Activated T-helper 17 cell treated with anti-CD3 and anti-CD28 coated beads, Interleukin-2, amount 50 U/mL, for 72 hours (primary cell): ENCODE results near the gene DERL3. TPM values are rescaled to one million over a fixed set of nuclear protein-coding genes. Genes with fewer than 3 reads are reported as not detected.

Source experiments
- ATAC-seq: fragments of 150-1000 bp; cut with Tn5 transposase; replicated peaks from 2 replicates; pipeline ENCODE4 v1.10.0; 2021; ENCODE audit warnings: mild to moderate bottlenecking, moderate library complexity
- H3K27ac Mint-ChIP-seq: one replicate; pipeline ENCODE4 v1.8.0; 2022; ENCODE audit warnings: mixed read lengths
- H3K27me3 Mint-ChIP-seq: one replicate; pipeline ENCODE4 v1.8.0; 2022; ENCODE audit warnings: mixed read lengths
- H3K36me3 Mint-ChIP-seq: one replicate; pipeline ENCODE4 v1.8.0; 2022; ENCODE audit warnings: low read depth, mild to moderate bottlenecking, mixed read lengths
- H3K4me1 Mint-ChIP-seq: one replicate; pipeline ENCODE4 v1.8.0; 2022; ENCODE audit warnings: mixed read lengths
- H3K4me3 Mint-ChIP-seq: one replicate; pipeline ENCODE4 v1.8.0; 2022; ENCODE audit warnings: mild to moderate bottlenecking, mixed read lengths
- H3K9me3 Mint-ChIP-seq: one replicate; pipeline ENCODE4 v1.8.0; 2022; ENCODE audit warnings: mixed read lengths
- total RNA-seq, 2 donors: library from RNA; stranded (reverse); gene quantifications; one replicate each; pipeline ENCODE4 v1.2.3, GENCODE V29; 2022

DERL3 gene
- total RNA-seq, 2 donors from 2014 or later = 5.0 to 9.3 TPM

DNA sequence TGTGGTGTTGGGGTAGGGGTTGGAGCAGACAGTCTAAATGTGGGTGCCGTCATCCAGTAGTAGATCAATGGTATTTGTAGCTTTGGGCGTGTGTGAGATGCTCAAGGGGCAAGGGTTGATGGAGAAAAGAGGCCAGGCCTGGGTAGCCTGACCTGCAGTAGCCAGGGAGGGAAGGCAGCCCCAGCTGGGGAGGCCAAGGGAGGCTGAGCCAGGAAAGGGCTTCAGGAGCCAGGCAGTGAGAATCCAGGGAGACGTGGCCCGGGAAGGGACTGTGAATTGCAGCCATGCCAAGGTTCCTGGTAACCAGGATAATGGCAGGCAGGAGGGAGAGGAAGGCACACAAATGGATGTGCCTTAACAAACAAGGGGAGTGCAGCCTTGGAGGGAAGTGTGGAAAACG is 2.5 kb upstream of the DERL3 start:
- H3K4me1 Mint-ChIP-seq = peaks cover 8% of the 10 kb centered on the region
- peaks cover 7% of the 10 kb centered on the region for H3K36me3 Mint-ChIP-seq
- ATAC-seq = no peak
- peak overlapping the region; percentile 39 for H3K27ac Mint-ChIP-seq
- H3K27me3 Mint-ChIP-seq = peaks cover 4% of the 10 kb centered on the region
- no peak overlapping the region for H3K4me3 Mint-ChIP-seq
- H3K9me3 Mint-ChIP-seq = no peaks in the 10 kb centered on the region

DNA sequence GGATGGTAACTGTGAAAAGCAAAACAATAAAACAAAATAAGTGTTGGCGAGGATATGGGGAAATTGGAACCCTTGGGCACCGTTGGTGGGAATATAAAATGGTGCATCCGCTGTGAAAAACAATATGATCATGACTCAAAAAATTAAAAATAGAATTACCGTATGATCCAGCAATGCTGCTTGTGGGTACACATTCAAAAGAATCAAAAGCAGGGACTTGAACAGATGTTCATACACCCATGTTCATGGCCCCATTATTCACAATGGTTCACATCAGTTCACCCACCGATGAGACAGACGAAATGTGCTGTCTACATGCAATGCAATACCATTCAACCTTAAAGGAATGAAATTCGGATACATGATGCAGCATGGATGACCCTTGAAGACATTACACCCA is 1.2 kb upstream of the DERL3 start:
- peaks cover 4% of the 10 kb centered on the region for H3K27me3 Mint-ChIP-seq

DNA sequence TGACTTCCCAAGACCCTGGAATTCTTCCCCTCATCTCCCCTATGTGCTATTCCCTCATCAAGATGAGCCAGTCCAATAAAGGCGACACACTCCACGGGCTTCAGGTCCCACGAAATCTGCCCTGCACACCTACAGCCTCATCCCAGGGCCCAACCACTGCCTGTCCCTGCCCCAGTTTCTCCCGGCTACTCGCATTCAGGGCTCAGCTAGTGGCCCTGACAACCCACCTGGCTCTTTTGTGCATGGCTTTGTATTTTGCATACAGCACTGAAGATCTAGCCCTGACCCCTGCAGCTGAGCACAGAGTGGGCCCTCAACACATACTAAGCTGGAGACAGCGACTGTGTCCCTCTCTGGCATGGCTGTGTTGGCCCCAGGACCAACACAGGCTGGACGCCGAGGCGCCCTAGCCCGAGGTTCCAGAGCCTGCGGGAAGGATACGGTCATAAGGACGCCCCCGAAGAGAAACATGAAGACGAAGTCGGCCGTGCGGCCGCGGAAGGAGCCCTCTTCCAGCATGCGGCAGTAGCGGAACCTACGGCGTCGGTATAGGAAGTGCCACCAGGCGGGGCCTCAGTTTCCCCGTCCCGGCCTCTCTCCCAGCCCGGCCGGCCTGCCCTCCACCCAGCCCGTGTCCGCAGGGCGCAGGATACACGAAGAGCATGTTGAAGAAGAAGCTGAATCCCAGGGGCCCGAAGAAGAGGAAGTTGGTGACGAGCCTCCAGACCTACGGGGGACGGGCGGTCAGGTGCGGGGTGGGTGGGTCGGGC is 710 bp downstream of the DERL3 start:
- no peaks in the 10 kb centered on the region for H3K9me3 Mint-ChIP-seq
- peaks cover 4% of the 10 kb centered on the region for H3K27me3 Mint-ChIP-seq
- H3K27ac Mint-ChIP-seq = peak overlapping the region; percentile 53
- no peak for ATAC-seq
- H3K4me3 Mint-ChIP-seq = peak overlapping the region; percentile 96
- peaks cover 7% of the 10 kb centered on the region for H3K36me3 Mint-ChIP-seq
- H3K4me1 Mint-ChIP-seq = peaks cover 8% of the 10 kb centered on the region

More for the DNA sequence above, 1.2 kb upstream of the DERL3 start:
- Mint-ChIP-seq H3K4me1 (peaks cover 8% of the 10 kb centered on the region), H3K9me3 (no peaks in the 10 kb centered on the region), H3K4me3 (peak overlapping the region; percentile 96), H3K27ac (no peak overlapping the region), H3K36me3 (peaks cover 7% of the 10 kb centered on the region)
- no peak for ATAC-seq

DNA sequence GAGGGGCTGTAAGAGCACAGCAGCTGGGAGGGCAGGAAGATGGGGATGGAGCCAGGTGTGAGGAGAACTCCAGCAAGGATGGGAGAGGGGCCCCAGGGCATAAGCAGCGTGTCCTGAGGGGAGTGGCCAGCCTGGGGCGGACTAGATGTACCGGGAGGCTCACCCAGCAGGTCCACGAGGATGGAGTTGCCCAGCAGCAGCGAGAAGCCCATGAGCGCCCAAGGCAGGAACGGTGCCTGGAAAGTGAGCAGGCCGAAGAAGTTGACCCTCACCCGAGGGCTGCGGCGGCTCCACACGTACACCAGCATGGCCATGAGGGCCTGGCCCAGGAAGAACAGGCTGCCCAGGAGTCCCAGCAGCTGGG is 1.3 kb downstream of the DERL3 start:
- Mint-ChIP-seq H3K27me3 (peaks cover 4% of the 10 kb centered on the region), H3K4me3 (peak overlapping the region; percentile 96), H3K4me1 (peaks cover 8% of the 10 kb centered on the region), H3K27ac (peak overlapping the region; percentile 52), H3K36me3 (peaks cover 7% of the 10 kb centered on the region), H3K9me3 (no peaks in the 10 kb centered on the region)
- ATAC-seq = no peak

DNA sequence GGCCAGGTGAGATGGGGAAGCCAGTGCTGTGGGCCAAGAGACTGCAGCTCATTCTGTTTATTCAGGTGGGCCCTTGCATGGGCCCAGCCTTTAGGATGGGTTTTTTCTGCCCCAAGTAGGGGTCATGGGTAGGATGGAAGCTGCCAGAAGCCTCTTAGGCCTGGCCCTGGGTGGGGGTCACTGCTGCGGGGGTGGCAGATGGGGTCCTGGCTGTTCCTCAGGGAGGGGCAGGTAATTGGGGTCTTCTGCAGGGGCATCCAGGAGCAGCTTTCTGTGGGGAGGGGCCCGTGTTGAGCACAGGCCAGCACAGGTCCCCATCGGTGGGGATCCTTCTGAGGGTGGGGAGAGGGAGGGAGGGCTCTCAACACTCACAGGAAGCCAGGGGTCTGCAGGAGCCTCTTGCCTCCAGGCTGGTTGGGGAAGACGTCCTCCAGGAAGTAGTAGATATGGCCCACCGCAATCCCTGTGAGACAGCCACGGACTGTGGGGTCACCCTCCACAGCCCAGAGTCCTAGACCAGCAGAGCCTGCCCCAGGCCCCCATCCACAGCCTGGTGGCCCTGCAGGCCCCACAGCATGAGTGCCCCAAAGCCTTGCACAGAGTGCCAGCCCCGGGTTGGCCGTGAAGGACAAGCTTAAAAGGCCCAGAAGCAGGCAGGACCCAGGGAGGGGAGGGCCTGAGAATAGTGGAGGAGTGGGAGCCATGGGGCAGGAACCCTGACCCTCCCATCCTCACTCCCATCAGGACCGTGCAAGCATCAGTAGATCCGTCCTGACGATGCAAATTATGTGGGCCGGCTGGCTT is 1.9 kb downstream of the DERL3 start:
- Mint-ChIP-seq H3K4me3 (peak overlapping the region; percentile 96), H3K36me3 (peaks cover 7% of the 10 kb centered on the region), H3K9me3 (no peaks in the 10 kb centered on the region), H3K4me1 (peaks cover 8% of the 10 kb centered on the region), H3K27me3 (peaks cover 4% of the 10 kb centered on the region), H3K27ac (peak overlapping the region; percentile 56)
- ATAC-seq = no peak

DNA sequence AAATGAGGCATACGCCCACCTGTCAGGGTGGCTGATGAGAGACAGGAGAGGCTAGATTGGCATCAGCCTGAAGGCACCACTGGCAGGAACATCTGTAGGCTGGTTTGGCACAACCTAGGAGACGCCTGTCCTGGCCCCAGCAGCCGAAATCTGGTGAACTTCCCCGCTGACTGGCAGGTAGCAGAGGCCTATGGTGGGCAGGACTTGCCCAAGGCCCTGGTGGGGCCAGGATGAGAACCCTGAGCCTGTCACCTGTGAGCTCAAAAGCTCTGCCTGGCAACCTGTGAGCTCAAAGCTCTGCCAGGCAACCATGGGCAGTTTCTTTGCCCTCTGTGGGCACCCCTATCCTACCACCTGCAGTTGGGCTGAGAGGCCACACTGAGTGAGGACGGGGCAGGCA is 2.5 kb downstream of the DERL3 start:
- Mint-ChIP-seq H3K27me3 (peaks cover 3% of the 10 kb centered on the region), H3K36me3 (peaks cover 9% of the 10 kb centered on the region), H3K4me3 (peak overlapping the region; percentile 29), H3K27ac (peak overlapping the region; percentile 56), H3K9me3 (no peaks in the 10 kb centered on the region), H3K4me1 (peaks cover 8% of the 10 kb centered on the region)
- ATAC-seq = no peak

DNA sequence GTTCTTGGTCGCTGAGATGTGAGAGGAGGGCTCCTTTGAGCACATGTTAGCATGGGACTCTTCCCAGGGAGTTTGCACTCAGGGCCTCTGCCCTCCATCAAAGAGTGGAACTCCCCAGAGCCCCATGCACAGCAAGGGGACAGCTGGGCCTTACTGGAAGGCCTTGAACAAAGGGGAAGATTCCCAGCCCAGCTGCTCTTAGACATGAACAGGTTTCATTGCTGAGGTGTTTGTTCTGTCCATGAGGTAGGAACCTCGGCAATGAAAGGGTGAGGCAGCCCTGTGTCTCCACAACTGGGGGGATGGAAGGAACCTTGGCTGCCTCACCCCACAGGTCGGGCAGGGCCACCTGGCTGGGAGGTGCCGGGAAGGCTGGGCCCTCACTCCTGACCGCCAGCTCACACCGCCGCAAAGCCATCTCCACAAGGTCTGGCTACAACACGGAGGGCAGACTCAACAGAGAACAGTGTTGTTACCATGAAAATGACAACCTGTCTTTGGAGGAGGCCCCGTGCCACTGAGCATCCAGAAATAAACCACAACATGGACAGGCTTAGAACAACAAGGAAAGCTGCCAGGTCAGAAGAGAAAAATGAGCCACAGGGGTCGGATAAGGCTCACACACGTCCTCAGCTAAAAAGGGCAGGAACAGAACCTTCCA is 3.2 kb downstream of the DERL3 start:
- Mint-ChIP-seq H3K9me3 (no peaks in the 10 kb centered on the region), H3K4me3 (no peak overlapping the region), H3K27me3 (no peaks in the 10 kb centered on the region), H3K4me1 (peaks cover 8% of the 10 kb centered on the region), H3K36me3 (peaks cover 15% of the 10 kb centered on the region), H3K27ac (peak overlapping the region; percentile 56)
- ATAC-seq = no peak

DNA sequence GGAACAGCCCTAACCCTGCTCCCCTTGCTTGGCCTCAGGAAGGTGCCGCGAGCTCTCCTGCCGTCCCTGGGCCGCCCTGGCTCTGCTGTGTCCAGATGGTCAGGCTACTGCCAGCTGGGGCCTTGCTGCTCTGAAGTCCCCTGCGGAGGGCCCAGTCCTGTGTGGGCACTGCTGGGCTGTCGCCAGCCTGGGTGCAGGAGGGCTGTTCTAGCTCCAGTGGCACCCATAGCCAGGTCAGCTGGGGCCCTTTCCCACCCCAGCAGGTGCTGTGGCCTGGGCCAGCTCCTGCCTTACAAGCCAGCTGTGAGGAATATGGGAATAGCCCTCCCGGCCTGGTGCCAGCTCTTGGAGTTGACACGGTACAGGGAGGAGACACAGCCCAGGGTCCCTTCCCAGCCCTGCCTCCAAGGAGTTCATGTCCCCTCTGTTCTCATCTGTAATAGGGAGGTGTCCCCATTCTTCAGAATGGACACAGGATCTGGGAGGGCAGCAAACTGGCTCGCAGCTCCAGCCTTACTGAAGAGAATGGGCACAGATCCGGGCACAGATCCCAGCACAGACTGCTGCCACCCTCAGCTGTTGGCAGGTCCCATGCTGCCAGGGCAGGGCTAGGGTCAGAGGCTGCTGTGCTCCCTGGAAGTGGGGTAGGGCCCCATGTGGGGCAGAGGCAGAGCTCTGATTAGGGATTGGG is 3.9 kb downstream of the DERL3 start:
- Mint-ChIP-seq H3K27me3 (no peaks in the 10 kb centered on the region), H3K36me3 (peaks cover 21% of the 10 kb centered on the region), H3K4me3 (no peak overlapping the region), H3K4me1 (peaks cover 8% of the 10 kb centered on the region), H3K27ac (no peak overlapping the region), H3K9me3 (no peaks in the 10 kb centered on the region)
- no peak for ATAC-seq

DNA sequence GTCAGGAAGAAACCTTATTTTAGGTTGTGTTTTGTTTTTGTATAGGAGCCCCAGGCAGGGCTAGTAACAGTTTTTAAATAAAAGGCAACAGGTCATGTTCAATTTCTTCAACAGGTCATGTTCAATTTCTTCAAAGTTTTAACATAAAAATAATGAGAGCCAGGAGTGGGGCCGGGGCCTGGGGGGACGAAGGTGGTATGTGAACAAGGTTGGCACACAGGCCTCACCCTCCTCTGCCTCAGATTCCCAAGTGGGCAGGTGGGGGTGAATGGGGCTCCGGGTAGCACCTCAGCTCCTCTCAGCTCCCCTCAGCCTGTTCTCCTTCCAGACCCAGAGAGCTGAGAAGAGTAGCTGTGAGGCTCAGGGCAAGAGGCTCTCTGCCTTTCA is 4.4 kb downstream of the DERL3 start:
- Mint-ChIP-seq H3K27me3 (no peaks in the 10 kb centered on the region), H3K9me3 (no peaks in the 10 kb centered on the region), H3K27ac (no peak overlapping the region), H3K4me1 (peaks cover 8% of the 10 kb centered on the region), H3K4me3 (no peak overlapping the region), H3K36me3 (peaks cover 26% of the 10 kb centered on the region)
- ATAC-seq = no peak

DNA sequence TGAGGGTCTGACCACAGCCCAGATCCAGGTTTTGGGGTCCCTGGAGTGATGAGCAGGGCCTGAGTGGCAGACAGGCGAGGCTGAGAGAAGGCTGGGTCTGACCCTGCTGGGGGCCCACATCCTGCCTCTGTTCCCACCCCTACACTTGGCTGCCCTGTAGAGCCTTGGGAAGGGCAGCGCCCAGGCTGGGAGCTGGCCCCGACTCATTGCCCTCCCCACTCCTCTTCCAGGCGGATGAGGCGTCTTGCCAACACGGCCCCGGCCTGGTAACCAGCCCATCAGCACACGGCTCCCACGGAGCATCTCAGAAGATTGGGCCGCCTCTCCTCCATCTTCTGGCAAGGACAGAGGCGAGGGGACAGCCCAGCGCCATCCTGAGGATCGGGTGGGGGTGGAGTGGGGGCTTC is 4.9 kb downstream of the DERL3 start:
- Mint-ChIP-seq H3K36me3 (peaks cover 29% of the 10 kb centered on the region), H3K4me3 (no peak overlapping the region), H3K4me1 (peaks cover 8% of the 10 kb centered on the region), H3K9me3 (no peaks in the 10 kb centered on the region), H3K27me3 (no peaks in the 10 kb centered on the region), H3K27ac (no peak overlapping the region)
- no peak for ATAC-seq

DNA sequence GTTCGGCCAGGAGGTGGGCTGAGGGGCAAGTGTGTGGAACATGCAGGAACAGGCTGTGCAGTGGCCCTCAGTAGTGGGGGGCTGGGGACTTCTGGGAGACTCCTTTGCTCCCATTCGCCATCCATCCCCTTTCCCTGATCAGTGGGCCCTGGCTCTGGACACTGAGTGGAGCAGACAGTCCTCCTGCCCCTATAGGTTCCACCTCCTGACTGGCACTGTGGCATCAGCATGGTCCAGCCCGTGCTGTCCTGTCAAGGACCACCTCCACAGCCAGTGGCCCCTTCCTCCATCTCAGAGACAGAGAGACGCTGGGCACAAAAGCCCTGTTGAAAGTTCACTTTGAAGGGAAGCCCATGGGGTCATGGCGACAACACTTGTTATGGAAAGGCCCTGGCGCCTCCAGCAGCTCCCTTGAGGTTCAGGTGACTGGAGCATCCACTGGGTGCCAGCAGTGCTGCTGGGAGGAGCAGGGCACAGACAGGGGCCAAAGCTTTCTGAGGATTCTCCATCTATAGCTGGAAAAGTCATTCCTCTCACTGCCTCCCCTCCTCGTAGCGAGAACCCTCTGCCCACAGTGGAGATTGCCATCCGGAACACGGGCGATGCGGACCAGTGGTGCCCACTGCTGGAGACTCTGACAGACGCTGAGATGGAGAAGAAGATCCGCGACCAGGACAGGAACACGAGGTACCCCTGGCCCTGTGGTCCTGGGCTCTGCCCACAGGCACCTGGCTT is 5.6 kb downstream of the DERL3 start:
- H3K27me3 Mint-ChIP-seq = no peaks in the 10 kb centered on the region
- H3K4me1 Mint-ChIP-seq = peaks cover 5% of the 10 kb centered on the region
- H3K9me3 Mint-ChIP-seq = no peaks in the 10 kb centered on the region
- ATAC-seq = no peak
- peaks cover 31% of the 10 kb centered on the region for H3K36me3 Mint-ChIP-seq
- H3K4me3 Mint-ChIP-seq = no peak overlapping the region
- H3K27ac Mint-ChIP-seq = no peak overlapping the region

DNA sequence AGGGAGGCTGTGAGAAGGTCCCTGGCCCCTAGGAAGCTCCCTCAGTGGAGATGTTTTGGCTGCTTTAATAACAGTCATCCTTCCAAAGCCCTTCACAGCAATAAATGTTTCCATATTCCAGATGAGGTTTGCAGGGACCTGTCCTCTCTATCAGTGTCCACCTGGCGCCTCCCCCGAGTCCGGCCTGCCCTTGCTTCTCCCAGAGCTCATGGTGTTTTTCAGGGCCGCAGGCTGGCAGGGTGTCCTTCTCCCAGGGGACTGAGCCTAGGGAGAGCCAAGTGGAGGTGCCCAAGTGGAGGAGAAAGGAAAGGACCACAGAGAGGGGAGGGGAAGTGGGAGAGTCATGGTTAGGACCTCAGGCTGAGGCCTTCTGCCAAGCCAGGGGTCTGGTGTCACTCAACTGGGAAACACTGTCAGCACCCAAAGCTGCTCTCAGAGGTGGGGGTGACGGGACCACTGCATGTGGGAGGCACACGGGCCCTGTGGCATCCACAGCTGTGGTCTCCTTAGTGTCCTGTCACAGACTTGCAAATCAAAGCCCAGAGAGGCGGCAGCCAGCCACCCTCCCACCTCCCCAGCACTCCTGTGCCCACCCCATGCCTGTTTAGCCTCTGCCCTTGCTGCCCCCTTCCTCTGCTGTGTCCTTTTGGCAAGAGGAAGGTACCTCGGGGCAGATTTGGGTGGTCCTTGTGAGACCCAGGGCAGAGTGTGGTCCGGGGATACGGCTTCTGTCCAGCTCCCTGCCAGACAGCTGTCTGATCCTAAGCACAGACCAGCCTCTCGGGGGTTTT is 6.4 kb downstream of the DERL3 start:
- no peaks in the 10 kb centered on the region for H3K27me3 Mint-ChIP-seq
- ATAC-seq = no peak
- H3K9me3 Mint-ChIP-seq = no peaks in the 10 kb centered on the region
- no peak overlapping the region for H3K4me3 Mint-ChIP-seq
- peaks cover 27% of the 10 kb centered on the region for H3K36me3 Mint-ChIP-seq
- no peak overlapping the region for H3K27ac Mint-ChIP-seq
- no peaks in the 10 kb centered on the region for H3K4me1 Mint-ChIP-seq

DNA sequence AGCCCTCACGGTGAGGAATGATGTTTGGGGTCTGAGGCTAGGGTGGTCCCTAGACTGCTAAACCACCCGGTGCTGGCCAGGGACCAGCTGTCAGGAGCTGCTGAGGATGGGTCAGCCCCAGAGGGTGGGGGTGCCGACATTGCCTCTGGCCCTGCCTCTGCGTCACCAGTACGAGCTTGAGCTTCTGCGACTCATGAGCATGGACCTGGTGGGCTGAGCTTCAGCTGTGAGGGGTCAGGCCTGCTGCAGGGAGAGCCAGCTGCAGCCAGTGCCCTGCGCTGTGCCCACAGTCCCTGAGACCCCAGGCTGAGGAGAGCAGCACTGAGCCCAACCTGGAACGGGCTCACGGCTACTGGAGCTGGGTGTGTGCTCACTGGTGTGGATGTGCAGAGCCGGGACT is 7.0 kb downstream of the DERL3 start:
- Mint-ChIP-seq H3K27ac (no peak overlapping the region), H3K27me3 (no peaks in the 10 kb centered on the region), H3K4me3 (no peak overlapping the region), H3K9me3 (no peaks in the 10 kb centered on the region), H3K36me3 (peaks cover 27% of the 10 kb centered on the region), H3K4me1 (no peaks in the 10 kb centered on the region)
- ATAC-seq = no peak
